SIG-M5 (cell line): ENCODE data around the gene LVRN.
"Not testable (repeated sequence)": the region's sequence is repeated elsewhere in the genome, so short reads cannot be mapped to it uniquely, and the experiment has no call there.

Experiments
- DNase-seq: peaks from one replicate; lab custom pipeline; 2025; lab: John Stamatoyannopoulos, UW

Gene LVRN, protein sequence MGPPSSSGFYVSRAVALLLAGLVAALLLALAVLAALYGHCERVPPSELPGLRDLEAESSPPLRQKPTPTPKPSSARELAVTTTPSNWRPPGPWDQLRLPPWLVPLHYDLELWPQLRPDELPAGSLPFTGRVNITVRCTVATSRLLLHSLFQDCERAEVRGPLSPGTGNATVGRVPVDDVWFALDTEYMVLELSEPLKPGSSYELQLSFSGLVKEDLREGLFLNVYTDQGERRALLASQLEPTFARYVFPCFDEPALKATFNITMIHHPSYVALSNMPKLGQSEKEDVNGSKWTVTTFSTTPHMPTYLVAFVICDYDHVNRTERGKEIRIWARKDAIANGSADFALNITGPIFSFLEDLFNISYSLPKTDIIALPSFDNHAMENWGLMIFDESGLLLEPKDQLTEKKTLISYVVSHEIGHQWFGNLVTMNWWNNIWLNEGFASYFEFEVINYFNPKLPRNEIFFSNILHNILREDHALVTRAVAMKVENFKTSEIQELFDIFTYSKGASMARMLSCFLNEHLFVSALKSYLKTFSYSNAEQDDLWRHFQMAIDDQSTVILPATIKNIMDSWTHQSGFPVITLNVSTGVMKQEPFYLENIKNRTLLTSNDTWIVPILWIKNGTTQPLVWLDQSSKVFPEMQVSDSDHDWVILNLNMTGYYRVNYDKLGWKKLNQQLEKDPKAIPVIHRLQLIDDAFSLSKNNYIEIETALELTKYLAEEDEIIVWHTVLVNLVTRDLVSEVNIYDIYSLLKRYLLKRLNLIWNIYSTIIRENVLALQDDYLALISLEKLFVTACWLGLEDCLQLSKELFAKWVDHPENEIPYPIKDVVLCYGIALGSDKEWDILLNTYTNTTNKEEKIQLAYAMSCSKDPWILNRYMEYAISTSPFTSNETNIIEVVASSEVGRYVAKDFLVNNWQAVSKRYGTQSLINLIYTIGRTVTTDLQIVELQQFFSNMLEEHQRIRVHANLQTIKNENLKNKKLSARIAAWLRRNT

DNA sequence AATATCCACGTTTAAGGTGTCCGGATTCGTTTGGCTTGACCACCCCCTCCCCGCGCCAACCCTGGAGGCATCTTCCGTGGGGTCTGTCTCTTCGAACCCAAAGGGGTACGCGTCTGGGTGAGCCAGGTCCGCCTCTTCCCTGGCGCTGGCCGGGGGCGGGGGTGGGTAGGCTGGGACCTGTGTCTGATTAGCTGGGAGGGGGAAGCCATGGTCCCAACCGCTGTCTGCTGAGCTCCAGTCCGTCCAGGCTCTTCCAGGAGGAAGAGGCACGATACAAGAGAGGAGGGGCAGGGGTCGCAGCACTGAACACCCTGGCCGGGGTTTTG lies at the start of gene LVRN:
Gene LVRN, plus strand, starts transcription at position 237 of the 326 bp plus-strand sequence. CDS start 143 bp downstream, outside the sequence.
- no peak for DNase-seq

DNA sequence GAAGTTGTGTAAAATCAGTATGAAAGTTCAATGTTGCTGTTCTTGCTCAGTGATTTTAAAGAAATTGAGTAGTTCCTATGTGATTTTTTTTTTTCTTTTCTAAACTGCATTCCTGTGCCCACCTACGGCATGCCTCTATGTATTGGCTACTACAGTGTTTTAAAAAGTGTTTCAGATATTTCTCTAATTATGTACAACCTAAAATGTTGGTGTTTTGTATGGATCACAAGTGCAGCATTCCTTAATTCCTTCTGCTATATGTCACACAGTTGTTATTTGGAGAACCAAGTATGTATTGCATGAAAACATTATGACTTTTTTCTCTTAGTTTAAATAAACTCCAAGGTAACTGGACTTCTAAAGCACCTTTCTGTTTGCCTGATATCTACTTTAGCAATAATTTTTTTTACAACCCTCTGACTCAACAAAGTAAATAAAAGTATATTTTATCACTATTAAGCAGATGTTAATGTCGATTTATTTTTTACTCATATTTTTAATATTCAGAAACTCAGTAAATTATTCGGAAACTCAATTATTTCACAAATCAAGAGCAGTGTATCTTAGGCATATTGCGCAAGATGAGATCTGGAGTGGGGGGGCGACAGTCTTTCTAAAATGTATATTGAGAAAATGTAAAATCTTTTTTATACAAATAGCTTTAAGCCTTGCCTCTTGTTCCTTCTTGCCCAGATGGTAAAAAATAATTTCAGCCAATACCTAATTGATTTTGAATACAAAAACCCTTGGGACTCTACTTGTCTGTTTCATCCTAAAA lies 48.5 kb upstream of the LVRN start:
- not testable (repeated sequence) for DNase-seq

DNA sequence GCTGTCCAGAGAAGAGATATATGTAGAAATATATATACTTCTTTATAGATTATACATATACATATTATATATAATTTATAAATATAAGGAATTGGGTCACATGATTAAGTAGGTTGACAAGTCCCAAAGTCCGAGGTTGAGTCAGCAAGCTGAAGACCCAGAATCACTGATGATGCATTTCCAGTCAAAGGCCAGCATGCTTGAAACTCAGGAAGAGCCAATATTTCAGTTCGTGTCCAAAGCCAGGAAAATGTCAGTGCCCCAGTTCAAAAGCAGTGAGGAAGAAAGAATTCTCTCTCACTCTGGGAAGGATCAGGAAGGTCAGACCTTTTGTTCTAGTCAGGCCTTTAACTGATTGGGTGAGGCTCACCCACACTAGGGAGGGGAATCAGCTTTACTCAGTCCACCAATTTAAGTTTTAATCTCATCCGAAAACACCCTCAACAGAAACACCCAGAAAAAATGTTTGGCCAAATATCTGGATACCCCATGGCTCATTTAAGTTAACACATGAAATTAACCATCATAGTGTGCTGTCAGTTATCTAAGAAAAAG lies 42.0 kb upstream of the LVRN start:
- no peak for DNase-seq

DNA sequence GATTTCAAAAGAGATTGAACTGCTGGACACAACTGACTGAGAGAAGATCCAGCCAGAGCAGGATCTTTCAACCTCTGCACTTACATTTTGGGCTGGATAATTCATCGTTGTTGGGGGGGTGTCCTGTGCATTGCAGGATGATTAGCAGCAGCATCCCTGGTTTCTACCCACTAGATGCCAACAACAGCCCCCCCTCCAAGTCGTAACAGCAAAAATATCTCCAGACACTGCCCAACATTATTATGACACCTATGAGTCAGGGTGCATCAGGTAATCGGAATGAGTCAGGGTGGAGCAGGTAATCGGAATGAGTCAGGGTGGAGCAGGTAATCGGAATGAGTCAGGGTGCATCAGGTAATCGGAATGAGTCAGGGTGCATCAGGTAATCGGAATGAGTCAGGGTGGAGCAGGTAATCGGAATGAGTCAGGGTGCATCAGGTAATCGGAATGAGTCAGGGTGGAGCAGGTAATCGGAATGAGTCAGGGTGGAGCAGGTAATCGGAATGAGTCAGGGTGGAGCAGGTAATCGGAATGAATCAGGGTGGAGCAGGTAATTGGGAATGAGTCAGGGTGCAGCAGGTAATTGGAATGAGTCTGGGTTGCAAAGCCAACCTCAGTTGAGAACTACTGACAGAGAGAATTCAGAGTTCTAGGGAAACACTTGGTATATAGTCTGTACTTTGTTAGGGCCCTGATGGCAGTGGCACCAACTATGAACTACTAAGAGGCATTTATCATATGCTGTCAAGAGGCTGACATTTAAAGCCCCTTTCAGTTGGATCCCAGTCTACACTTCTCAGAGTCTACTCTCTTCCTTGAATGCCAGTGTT lies 33.5 kb upstream of the LVRN start:
- DNase-seq = not testable (repeated sequence)

DNA sequence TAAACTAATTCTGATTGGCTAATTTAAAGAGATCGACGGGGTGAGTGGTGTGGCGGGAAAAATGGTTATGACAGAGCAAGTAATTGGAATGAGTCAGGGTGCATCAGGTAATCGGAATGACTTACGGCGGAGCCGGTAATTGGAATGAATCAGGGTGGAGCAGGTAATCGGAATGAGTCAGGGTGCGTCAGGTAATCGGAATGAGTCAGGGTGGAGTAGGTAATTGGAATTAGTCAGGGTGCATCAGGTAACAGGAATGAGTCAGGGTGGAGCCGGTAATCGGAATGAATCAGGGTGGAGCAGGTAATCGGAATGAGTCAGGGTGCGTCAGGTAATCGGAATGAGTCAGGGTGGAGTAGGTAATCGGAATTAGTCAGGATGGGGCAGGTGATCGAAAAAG lies 32.1 kb upstream of the LVRN start:
- DNase-seq = not testable (repeated sequence)

DNA sequence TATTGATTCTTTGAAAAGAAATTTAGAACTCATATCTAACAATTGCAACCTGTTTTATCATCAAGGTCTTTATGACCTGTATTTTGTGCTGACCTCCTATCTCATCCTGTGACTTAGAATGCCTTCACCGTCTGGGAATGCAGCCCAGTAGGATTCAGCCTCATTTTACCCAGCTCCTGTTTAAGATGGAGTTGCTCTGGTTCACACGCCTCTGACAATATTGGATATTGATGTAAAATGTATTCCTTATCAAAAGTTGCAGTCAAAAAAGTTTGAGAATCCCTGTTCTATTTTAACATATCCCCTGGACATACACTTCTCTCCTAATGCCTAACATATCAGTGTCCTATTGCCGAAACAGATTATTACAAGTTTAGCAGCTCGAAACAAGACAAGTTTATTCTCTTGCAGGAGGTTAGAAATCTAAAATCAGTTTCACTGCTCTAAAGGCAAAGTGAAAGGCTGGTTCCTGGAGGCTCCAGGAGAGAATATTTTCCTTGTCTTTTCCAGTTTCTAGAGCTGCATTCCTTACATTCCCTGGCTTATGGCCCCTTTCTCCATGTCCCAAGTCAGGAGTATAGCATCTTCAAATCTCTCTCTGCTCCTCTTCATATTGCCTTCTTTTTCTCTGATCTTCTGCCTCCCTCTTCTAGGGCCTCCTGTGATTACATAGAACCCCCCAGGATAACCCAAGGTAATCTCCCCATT lies 31.5 kb upstream of the LVRN start:
- no peak for DNase-seq

DNA sequence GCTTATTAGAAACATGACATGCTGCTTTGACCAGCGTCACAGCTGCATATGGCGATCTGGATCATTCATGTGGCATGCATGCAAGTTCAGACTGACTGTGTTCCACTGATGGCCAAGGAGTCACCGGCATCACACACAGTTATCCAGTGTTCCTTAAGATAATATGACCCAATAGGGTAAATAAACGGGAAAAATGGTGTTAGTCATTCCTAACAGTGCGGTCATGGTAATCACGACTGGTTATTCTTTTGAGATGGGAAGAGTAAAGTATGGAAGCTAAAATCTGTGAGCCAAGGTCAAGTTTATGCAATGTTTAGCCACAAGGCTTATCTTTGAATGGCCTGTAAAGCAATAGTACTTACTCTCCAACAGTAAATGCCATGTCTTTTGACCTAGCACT lies 29.3 kb upstream of the LVRN start:
- DNase-seq = no peak

DNA sequence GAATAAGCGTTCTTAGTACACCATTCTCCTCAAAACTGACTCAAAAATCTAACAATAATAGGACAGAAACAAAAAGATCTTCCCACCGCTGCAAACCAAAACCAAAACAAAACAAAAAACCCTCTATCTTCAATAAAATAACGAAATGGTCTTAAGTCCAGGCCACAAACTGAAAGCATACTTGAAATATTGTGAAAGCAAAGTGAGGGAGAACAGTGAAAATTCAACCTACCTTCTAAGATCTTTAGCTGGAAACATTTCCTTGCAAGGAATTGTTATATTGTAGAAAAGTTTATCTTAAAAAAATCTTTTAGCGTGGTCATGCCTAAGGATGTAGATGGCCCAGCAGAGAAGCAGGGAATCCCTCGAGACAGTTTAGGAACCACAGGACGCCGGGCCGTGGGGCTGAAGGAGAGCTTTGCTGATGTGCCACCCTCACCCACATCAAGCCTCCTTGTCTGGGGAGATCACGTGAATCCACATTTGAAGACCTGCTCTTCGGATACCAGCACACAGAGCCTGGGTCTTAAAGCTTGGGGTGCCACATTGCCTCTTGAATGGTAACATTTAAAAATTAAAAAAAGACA lies 27.8 kb upstream of the LVRN start:
- no peak for DNase-seq

DNA sequence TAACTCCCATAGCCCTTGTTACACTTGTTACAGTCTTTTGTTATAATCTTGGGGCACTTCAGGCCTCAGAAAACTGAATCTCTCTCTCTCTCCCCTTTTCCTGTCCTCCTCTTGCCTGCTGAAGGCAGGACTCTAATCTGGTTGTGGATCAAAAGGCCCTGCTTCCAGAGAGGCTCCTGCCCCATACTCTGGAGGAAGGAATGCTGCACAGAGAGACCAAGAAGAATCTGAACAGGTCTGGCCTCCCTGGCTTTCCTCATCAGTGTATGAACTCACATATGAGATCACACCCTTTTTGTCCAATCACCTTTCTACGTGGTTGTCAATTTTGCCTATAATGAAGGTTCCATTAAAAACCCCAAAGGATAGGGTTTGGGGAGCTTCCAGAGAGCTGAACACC lies 26.2 kb upstream of the LVRN start:
- DNase-seq = no peak

DNA sequence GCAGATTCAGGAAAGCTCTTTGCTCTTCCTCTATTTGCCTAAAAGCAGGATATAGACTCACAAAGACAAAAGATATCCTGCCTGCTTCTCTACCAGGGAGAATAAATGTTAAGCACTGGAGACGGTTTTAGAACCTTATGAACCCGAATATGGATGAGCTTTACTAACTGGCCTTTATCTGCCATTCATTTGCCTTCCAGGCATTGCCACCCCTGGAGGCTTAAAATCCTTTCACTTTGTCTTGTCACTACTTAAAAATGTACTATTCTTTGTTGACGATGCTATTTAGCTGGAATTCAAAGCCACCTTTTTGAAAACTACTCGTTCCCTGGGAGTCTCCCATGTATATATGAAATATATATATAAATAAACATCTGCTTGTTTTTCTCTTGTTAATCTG lies 23.2 kb upstream of the LVRN start:
- no peak for DNase-seq

DNA sequence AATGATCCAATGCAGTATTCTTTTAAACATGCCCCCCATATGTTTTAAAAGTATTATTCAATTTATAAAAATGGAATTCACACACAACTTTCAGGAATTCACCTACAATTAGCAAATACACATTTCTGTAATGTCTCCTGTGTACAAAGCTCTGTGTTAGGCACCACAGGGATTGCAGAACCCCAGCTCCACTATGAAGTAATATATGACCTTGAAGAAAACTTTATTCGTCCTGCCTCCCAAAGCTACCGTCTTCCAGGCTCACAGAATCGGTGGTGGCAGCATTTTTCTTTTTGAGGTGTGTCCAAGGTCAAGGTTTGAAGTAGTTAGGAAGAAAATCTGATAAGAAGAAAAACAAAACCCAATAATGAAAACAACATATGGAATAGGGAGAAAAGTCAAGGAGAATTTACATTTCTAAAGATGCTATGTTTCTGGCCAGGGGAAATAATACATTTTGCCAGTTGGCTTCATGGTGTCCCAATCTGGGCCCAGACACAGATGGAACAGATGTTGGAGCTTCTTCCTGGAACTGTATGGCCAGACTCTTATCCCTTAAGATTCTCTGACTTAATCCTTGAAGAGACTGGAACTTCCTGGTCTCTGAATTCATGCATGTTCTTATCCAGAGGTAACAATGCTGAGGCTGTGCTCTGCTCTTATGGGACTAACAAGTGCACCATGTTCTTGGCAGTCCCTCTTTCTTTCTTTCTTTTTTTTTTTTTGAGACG lies 22.0 kb upstream of the LVRN start:
- DNase-seq = no peak

DNA sequence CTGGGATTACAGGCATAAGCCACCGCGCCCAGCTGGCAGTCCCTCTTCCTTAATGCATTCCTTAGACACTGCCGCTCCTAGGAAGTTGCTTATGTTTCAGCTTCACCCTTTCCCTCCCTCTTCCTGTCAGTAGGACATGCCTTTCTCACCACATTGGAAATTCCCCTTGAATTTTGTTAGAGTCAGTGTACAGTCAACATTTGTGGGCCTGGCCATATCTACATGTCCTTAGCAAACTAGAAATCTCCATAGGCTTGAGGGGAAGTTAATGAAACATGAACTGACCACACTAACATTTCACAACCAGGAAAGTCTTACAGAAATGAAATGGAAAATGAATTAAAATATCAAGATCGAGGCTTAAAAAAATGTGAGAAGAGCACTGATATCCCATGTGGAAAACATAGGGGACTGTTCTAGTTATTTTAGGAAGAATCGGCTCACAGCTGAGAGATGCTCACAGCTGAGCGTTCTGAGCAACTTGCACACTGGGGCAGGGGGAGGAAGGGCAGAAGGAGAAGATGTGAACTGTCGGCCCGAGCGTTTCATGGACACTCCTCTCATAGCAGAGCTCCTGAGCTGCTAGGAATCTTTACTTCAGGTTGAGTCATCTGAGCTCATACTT lies 21.1 kb upstream of the LVRN start:
- DNase-seq = no peak

DNA sequence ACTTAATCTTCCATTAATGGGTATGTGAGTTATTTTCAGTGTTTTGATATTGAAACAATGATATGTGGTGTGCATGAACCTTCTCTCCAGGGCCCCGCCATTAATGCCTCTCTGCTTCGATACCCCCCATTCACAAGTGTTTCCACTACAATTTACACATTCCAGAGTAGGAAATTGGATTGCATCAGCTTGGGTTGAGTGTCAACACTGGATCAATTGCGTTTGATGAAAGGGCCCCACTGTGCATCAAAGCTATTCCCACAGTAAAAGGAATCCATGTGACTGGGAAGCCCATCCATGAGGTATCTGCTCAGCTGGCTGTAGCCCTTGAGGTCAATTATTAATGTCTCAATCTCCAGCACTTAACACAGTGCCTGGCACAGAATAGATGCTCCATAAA lies 17.8 kb upstream of the LVRN start:
- no peak for DNase-seq

DNA sequence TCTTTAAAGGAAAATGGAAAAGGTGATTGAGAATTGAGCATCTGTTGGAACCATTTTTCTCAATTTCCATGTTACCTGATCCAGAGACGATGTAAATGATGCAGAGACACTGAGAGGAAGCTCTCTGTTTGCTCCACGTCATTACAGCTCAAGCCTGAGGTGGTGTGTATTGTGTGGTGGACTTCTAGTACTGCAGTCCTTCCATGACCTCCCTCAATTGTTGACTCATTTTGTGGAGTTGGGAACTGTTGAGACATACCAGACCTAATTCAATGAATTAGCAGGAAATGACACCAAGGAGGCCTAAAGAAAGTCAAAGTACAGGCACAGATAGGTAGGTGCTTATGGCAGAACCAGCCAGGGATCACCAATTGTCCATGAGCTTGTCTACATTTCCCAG lies 15.6 kb upstream of the LVRN start:
- DNase-seq = no peak

DNA sequence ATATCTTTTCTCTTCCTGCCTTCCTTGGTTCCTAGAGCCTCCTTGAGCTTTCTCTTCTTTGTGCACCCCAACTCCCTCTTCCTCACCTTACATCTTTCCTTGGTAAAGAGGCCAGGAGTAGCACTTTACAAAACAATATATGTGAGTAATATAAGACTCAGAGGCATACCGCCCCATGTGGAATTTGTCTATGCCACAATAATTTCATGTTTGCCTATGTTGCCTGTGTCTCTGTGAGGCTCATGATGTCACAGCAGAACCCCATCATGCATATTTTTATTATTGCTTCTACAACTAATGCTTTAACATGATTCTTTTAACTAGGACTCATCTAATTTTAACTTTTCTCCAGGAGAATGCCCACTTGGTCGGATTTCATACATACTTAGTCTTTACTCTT lies 15.0 kb upstream of the LVRN start:
- DNase-seq = no peak

DNA sequence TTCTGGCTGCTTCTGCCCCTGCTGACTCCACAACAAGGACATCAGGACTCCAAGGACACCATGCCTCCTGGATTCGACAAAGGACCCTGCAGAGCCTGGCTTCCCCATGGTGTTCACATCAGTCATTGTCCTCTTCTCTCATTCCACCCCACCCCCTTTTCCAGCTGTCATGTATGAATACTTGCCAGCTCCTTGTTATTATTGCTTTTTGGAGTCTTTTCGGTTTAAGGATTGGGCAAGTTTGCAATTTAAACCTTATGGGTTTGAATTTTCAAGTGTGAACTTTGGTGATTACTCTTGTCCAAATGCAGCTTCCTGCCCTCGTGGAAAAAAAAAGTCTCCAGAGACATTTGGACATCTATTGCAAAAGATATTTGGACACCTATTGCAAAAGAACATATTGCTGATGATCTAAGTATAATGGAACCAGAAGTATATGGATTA lies 14.2 kb upstream of the LVRN start:
- DNase-seq = no peak

DNA sequence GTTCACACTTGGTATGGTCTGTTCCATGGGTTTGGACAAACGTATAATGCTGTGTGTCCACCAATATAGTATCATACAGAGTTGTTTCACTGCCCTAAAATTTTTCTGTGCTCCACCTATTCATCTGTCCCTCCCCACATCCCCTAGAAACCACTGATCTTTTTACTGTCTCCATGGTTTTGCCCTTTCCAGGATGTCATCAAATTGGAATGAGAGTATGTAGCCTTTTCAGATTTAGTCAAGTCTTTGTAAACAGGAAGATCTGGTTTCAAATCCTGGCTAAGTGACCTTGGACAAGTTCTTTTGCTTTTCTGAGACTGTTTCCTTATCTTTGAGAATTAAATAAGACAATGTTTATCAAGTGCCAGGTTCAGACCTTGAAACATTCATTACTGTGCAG lies 13.2 kb upstream of the LVRN start:
- no peak for DNase-seq

DNA sequence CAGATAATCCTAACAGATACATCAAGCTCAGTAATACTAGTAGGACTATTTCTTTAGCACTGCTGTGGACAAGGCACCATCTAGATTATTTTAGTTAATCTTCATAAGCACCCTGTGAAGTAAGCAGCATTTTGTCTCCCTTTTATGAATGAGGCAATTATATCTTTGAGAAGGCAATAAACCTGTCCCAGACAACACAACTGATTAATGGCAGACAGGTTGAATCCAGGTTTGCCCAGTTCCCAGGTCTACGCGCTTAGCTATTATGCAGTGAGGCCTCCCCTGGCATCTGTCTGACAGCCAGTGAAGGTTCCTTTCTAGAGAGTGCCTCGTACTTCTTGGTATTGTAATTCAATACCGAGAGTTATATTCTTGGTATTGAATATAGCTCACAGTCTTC lies 9.7 kb upstream of the LVRN start:
- DNase-seq = no peak

DNA sequence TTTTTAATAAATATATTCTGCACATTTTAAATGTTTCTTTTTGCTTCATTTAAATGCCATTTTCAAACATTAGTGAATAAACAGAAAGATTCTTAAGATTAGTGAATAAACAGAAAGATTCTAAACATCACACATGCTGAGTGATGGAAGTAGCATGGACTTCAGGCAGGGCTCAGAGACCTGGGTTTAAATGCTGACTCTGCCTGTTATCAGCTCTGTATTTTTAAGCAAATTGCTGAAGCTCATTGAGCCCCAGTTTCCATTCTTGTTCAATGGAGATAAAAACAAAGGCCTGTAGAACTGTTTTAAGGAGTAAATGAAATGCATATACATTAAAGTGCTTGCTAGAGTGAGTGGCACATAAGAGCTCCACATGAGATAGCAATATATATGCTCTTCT lies 8.1 kb upstream of the LVRN start:
- DNase-seq = no peak
